Suprapubic skin (tissue), 3 donors: ENCODE data around the gene DSCAML1.

ENCODE experiments used
- CTCF ChIP-seq, 2 donors: fragments of 200-600 bp in 1 of 2; fragments of 450-650 bp in 1 of 2; sonication (generic) in 1 of 2; IDR thresholded peaks; one replicate each; pipeline ENCODE4 v1.5.1; 2016 to 2019; ENCODE audit warnings: antibody characterized with exemption in 2 of 2, mild to moderate bottlenecking in 1 of 2, moderate library complexity in 1 of 2
- POLR2A ChIP-seq, 2 donors: fragments of 450-650 bp; IDR thresholded peaks; one replicate each; pipeline ENCODE4 v1.6.1; 2017; ENCODE audit warnings: antibody characterized with exemption in 2 of 2, mild to moderate bottlenecking in 2 of 2, moderate library complexity in 2 of 2

GRCh38 chr11:117511931-117512539 lies 285.0 kb downstream of the DSCAML1 start:
- TF ChIP-seq POLR2A (IDR thresholded peaks at IDR 0.05) (no peak), CTCF (IDR thresholded peaks at IDR 0.05) (no peak)
